CD4-positive, CD25-positive, alpha-beta regulatory T cell (primary cell): ENCODE measurements around the gene ACCSL. TPM values are rescaled to one million over a fixed set of nuclear protein-coding genes. Genes with fewer than 3 reads are reported as not detected.

ENCODE experiments used
- ATAC-seq, 2 donors: fragments of 150-1000 bp; cut with Tn5 transposase; one replicate each; pipeline ENCODE4 v1.10.0; 2021; ENCODE audit warnings: low read depth in 2 of 2, moderate number of reproducible peaks in 2 of 2, moderate library complexity in 1 of 2
- DNase-seq, 3 donors: peaks; one replicate each; pipeline versions ENCODE4 v3.0.0 to v3.0.0-alpha.2; 2012 to 2022; ENCODE audit warnings: mixed read lengths in 1 of 3
- H3K27ac ChIP-seq: one replicate; pipeline ENCODE4 v1.7.0; 2013; ENCODE audit warnings: mild to moderate bottlenecking, low read length; ENCODE audit not compliant: insufficient read depth, poor library complexity, severe bottlenecking
- H3K27me3 ChIP-seq: one replicate; pipeline ENCODE4 v1.7.0; 2013; ENCODE audit warnings: low read length; ENCODE audit not compliant: control insufficient read depth, insufficient read depth
- H3K36me3 ChIP-seq: one replicate; pipeline ENCODE4 v1.7.0; 2013; ENCODE audit warnings: mild to moderate bottlenecking, low read length, moderate library complexity; ENCODE audit not compliant: control insufficient read depth, insufficient read depth
- H3K4me1 ChIP-seq: 2 replicates; pipeline ENCODE4 v1.7.0; 2013; ENCODE audit warnings: mild to moderate bottlenecking, low read length; ENCODE audit not compliant: insufficient read depth, control insufficient read depth, poor library complexity, severe bottlenecking
- H3K4me3 ChIP-seq: one replicate; pipeline ENCODE4 v1.7.0; 2013; ENCODE audit warnings: low read depth, mild to moderate bottlenecking, low read length, moderate library complexity
- H3K9me3 ChIP-seq, 2 experiments: 1 replicate in 1 of 2; 2 replicates in 1 of 2; pipeline ENCODE4 v1.7.0; 2013; ENCODE audit warnings: low read length in 2 of 2, mild to moderate bottlenecking in 1 of 2, moderate library complexity in 1 of 2; ENCODE audit not compliant: control insufficient read depth in 2 of 2
- H3K27ac Mint-ChIP-seq, 3 donors: one replicate each; pipeline ENCODE4 v1.8.0; 2020 to 2022; ENCODE audit warnings: mild to moderate bottlenecking in 3 of 3, mixed read lengths in 3 of 3, moderate library complexity in 2 of 3
- H3K27me3 Mint-ChIP-seq: one replicate; pipeline ENCODE4 v1.8.0; 2022; ENCODE audit warnings: mild to moderate bottlenecking, mixed read lengths
- H3K36me3 Mint-ChIP-seq: one replicate; pipeline ENCODE4 v1.8.0; 2020; ENCODE audit warnings: mixed read lengths
- H3K4me1 Mint-ChIP-seq, 4 donors: one replicate each; pipeline ENCODE4 v1.8.0; 2020 to 2022; ENCODE audit warnings: mixed read lengths in 4 of 4, mild to moderate bottlenecking in 1 of 4
- H3K4me3 Mint-ChIP-seq, 4 donors: one replicate each; pipeline ENCODE4 v1.8.0; 2020 to 2022; ENCODE audit warnings: mild to moderate bottlenecking in 4 of 4, mixed read lengths in 4 of 4, moderate library complexity in 3 of 4
- H3K9me3 Mint-ChIP-seq, 7 donors: one replicate each; pipeline ENCODE4 v1.8.0; 2020 to 2022; ENCODE audit warnings: mixed read lengths in 7 of 7, mild to moderate bottlenecking in 3 of 7, moderate library complexity in 2 of 7
- polyA plus RNA-seq, 4 donors: library from polyadenylated mRNA; unstranded; fragments of 300-500 nt; fragmentation: Illumina TruSeq; gene quantifications; one replicate each; pipeline ENCODE4 v1.2.3, GENCODE V29; 2021
- total RNA-seq: library from RNA; stranded (reverse); gene quantifications from one replicate; pipeline ENCODE4 v1.2.3, GENCODE V29; 2022

Gene ACCSL
- total RNA-seq (not detected), polyA plus RNA-seq (not detected)

DNA sequence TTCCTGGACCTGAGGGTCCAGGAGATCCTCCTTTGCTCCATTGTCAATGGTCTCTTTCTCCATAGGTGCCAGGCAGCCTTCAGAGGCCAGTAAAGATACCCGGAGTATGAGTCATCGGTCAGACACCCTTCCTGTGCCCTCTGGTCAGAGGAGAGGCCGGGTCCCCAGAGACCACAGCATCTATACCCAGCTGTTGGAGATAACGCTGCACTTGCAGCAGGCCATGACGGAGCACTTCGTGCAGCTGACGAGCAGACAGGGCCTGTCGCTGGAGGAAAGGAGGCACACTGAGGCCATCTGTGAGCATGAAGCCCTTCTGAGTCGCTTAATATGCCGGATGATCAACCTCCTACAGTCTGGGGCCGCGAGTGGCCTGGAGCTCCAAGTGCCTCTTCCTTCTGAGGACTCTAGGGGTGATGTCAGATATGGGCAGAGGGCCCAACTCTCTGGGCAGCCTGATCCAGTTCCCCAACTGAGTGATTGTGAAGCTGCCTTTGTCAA, at the start of gene ACCSL:
Gene ACCSL (plus strand): TSS at position 51 of the 501 bp plus-strand sequence. CDS start 56 bp downstream, at position 107.
- DNase-seq (no peak), ATAC-seq (no peak)
- Mint-ChIP-seq H3K9me3 (peaks cover 0 to 1% (median 0%) of the 10 kb centered on the region in 7 donors), H3K36me3 (no peaks in the 10 kb centered on the region), H3K27ac (no peak within 1 kb of the TSS), H3K4me3 (no peak within 1 kb of the TSS), H3K27me3 (peaks cover 30% of the 10 kb centered on the region), H3K4me1 (no peaks in the 10 kb centered on the region)
- H3K4me3 ChIP-seq: no peak within 1 kb of the TSS
- no peaks in the 10 kb centered on the region for H3K4me1 ChIP-seq
- no peaks in the 10 kb centered on the region for H3K9me3 ChIP-seq
- peaks cover 2% of the 10 kb centered on the region for H3K27me3 ChIP-seq
- H3K36me3 ChIP-seq: no peaks in the 10 kb centered on the region
- H3K27ac ChIP-seq: no peak within 1 kb of the TSS

DNA sequence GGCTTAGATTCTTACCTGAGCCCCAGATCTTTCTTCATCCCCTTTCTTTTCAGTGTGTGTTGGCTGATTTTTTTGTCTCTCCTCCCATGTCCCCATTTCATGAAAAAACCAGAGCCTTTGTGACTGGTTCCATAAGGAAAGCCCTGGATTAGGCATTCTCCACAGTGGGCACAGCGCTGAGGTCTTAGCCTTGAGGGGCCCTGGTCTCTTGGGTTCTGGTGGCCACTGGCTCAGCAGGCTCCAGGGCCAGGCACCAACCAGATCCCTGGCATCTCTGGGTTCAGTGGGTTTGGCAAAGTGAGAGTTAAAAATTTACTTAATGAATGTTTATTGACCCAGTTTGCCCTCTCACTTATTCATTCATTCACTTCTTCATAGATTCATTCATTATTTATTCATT, 49.5 kb upstream of the ACCSL start:
- Histone ChIP-seq H3K9me3 (no peaks in the 10 kb centered on the region), H3K27me3 (no peaks in the 10 kb centered on the region), H3K4me1 (no peaks in the 10 kb centered on the region), H3K4me3 (no peak overlapping the region), H3K27ac (no peak overlapping the region), H3K36me3 (no peaks in the 10 kb centered on the region)
- Mint-ChIP-seq H3K9me3 (peaks cover 0 to 3% (median 0%) of the 10 kb centered on the region in 7 donors), H3K36me3 (no peaks in the 10 kb centered on the region), H3K4me1 (no peaks in the 10 kb centered on the region), H3K27ac (no peak overlapping the region), H3K27me3 (peaks cover 4% of the 10 kb centered on the region), H3K4me3 (no peak overlapping the region)
- DNase-seq (no peak), ATAC-seq (no peak)

- DNase-seq: no peak
- H3K4me1 Mint-ChIP-seq: no peaks in the 10 kb centered on the region
Measured at GRCh38 chr11:44000731-44001130, 47.0 kb upstream of the ACCSL start.

GRCh38 chr11:44002191-44003093, 45.3 kb upstream of the ACCSL start:
- ATAC-seq: no peak

More at GRCh38 chr11:44000731-44001130, 47.0 kb upstream of the ACCSL start:
- Mint-ChIP-seq H3K9me3 (peaks cover 0 to 3% (median 0%) of the 10 kb centered on the region in 7 donors), H3K27me3 (peaks cover 4% of the 10 kb centered on the region), H3K36me3 (no peaks in the 10 kb centered on the region), H3K27ac (no peak overlapping the region), H3K4me3 (no peak overlapping the region)
- no peaks in the 10 kb centered on the region for H3K36me3 ChIP-seq
- no peak overlapping the region for H3K27ac ChIP-seq
- H3K9me3 ChIP-seq: no peaks in the 10 kb centered on the region
- H3K27me3 ChIP-seq: no peaks in the 10 kb centered on the region
- no peak for ATAC-seq
- no peak overlapping the region for H3K4me3 ChIP-seq
- no peaks in the 10 kb centered on the region for H3K4me1 ChIP-seq

DNA sequence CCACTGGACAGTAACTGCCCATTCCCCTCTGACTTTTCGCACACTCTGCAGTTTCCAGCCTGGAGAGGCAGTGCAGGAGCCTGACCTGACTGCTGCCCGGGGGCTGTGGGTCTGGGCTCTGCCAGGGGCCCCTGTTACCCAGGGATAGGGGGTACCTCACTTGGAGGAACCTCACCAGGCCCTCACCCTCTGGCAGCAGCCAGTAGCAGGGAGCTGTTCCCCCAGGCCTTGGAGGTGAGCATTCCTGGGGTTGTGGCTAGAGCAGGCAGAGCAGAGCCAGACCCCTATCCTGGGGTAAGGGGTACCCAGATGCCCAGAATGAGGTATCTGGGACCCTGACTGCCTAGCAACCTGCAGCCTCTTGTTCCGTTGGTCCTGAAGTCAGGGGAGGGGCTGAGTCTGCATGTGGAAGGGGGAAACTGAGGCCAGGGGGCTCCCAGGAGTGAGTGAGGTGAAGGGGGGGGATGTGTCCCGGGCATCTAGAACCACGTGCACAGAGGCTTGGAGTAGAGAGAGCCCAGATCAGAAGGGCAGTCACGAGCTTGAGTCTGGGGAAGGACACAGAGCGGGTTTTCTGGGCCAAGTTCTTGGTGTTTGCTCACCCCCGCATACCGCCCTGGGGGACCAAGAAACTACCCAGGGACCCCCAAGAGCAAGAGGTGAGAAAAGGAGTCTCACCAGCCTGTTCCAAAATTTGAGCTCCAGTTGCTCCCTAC, 43.9 kb upstream of the ACCSL start:
- H3K9me3 ChIP-seq: no peaks in the 10 kb centered on the region
- H3K27me3 ChIP-seq: no peaks in the 10 kb centered on the region
- H3K4me3 ChIP-seq: no peak overlapping the region
- no peak overlapping the region for H3K27ac Mint-ChIP-seq
- no peak for DNase-seq
- H3K4me1 ChIP-seq: no peaks in the 10 kb centered on the region
- peaks cover 4% of the 10 kb centered on the region for H3K27me3 Mint-ChIP-seq
- no peaks in the 10 kb centered on the region for H3K36me3 Mint-ChIP-seq
- H3K4me3 Mint-ChIP-seq: no peak overlapping the region
- no peaks in the 10 kb centered on the region for H3K4me1 Mint-ChIP-seq
- no peaks in the 10 kb centered on the region for H3K36me3 ChIP-seq
- H3K9me3 Mint-ChIP-seq: peaks cover 0 to 3% (median 0%) of the 10 kb centered on the region in 7 donors
- ATAC-seq: no peak
- no peak overlapping the region for H3K27ac ChIP-seq

More at GRCh38 chr11:44002191-44003093, 45.3 kb upstream of the ACCSL start:
- H3K4me3 Mint-ChIP-seq: no peak overlapping the region
- H3K27ac ChIP-seq: no peak overlapping the region
- no peaks in the 10 kb centered on the region for H3K9me3 ChIP-seq
- peaks cover 0 to 3% (median 0%) of the 10 kb centered on the region in 7 donors for H3K9me3 Mint-ChIP-seq
- no peaks in the 10 kb centered on the region for H3K36me3 Mint-ChIP-seq
- H3K27ac Mint-ChIP-seq: peak overlapping the region in 1 of 3 donors; percentile 85
- DNase-seq: no peak
- H3K27me3 Mint-ChIP-seq: peaks cover 4% of the 10 kb centered on the region
- no peak overlapping the region for H3K4me3 ChIP-seq
- H3K27me3 ChIP-seq: no peaks in the 10 kb centered on the region
- no peaks in the 10 kb centered on the region for H3K36me3 ChIP-seq
- H3K4me1 ChIP-seq: no peaks in the 10 kb centered on the region
- no peaks in the 10 kb centered on the region for H3K4me1 Mint-ChIP-seq

GRCh38 chr11:44004452-44005062, 43.2 kb upstream of the ACCSL start:
- Histone ChIP-seq H3K9me3 (no peaks in the 10 kb centered on the region), H3K4me3 (no peak overlapping the region), H3K27ac (no peak overlapping the region), H3K4me1 (no peaks in the 10 kb centered on the region), H3K36me3 (no peaks in the 10 kb centered on the region), H3K27me3 (no peaks in the 10 kb centered on the region)
- H3K27me3 Mint-ChIP-seq: peaks cover 4% of the 10 kb centered on the region
- no peak for DNase-seq
- no peak for ATAC-seq
- H3K4me1 Mint-ChIP-seq: no peaks in the 10 kb centered on the region
- no peak overlapping the region for H3K4me3 Mint-ChIP-seq
- no peaks in the 10 kb centered on the region for H3K36me3 Mint-ChIP-seq
- H3K27ac Mint-ChIP-seq: no peak overlapping the region
- H3K9me3 Mint-ChIP-seq: peaks cover 0 to 1% (median 0%) of the 10 kb centered on the region in 7 donors

DNA sequence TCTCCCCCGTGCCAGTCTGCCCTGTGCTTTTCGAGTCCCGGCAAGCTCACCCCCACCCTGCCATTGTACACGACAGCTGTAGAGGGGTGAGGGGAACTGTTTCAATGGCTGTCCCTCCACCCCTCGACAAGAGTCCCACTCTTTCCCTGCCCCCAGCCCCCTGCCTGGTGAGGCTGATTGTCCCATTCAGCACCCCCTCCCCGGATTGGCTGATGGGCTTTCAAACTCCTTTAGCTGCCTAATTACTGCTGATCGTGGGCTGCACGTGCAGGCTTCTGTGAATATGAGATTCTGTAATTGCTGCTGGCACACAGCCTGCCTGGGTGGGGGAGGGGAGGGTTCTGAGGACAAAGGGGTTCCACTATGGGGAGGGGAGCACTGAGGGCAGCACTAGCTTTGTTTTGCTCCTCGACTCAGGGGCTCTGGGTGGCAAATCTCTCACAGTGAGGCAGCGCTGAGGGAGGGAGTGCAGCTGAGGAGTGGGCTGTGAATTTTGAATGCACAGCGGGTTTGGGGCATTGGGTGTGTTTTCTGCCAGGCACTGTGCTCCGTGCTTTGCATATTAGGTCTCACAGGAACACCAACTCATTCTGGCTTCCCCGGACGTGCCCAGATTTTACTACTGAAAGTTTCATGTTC, 42.6 kb upstream of the ACCSL start:
- H3K27me3 ChIP-seq: no peaks in the 10 kb centered on the region
- H3K4me1 ChIP-seq: no peaks in the 10 kb centered on the region
- Mint-ChIP-seq H3K4me1 (no peaks in the 10 kb centered on the region), H3K9me3 (peaks cover 0 to 1% (median 0%) of the 10 kb centered on the region in 7 donors), H3K27me3 (peaks cover 4% of the 10 kb centered on the region), H3K36me3 (no peaks in the 10 kb centered on the region), H3K4me3 (no peak overlapping the region), H3K27ac (no peak overlapping the region)
- H3K4me3 ChIP-seq: no peak overlapping the region
- DNase-seq: no peak
- ATAC-seq: no peak
- H3K27ac ChIP-seq: no peak overlapping the region
- no peaks in the 10 kb centered on the region for H3K36me3 ChIP-seq
- H3K9me3 ChIP-seq: no peaks in the 10 kb centered on the region
